ENCODE measurements around the gene APBB2.
A peak's percentile ranks its signal among the peaks of the same experiment; 100 is the strongest.

The APBB2 gene

DNA sequence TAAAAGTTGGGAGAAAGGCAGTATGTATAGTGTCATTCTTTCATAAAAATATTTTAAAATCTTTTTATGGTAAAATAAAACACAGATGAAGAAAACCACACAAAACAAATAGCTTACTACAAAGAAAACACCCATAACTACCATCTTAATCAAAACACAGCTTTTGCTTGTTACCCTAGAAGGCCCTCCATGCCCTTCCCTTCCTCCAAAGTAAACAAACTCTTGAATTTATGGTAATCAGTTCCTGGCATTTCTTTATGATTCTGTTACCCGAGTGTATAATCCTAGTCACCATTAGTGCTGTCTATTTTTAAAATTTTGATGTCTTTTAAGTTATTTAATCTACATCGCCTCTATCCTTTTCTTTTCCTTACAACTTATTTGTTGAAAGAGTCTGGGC, 170.9 kb downstream of the APBB2 start:
- no peak for ATAC-seq

DNA sequence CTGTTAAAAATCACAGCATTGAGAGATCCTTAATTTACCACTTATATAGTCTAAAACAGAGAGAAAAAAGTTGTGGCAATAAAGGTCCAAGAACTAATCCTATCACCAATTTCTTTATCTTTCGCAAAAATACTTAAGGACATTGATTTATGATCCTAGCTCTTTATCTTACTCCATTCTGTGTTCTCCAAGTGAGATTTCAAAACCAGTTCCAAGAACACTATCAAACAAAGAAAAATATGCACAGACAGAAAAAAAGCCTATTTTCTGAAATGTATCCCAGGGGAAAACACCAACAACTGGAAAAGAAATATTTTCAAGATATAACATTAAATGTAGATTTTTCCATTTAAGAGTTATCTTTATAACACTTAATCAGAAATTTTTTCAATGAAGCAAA, 172.8 kb downstream of the APBB2 start:
- ATAC-seq = no peak
- TF ChIP-seq ARNTL (CRISPR knock-in tag; IDR thresholded peaks at IDR 0.05; ENCODE audit: borderline replicate concordance, low read depth) = no peak

More for the DNA sequence above, 170.9 kb downstream of the APBB2 start:
- TF ChIP-seq ISL1 (CRISPR knock-in tag; IDR thresholded peaks at IDR 0.05) (no peak), ZFP30 (CRISPR knock-in tag; IDR thresholded peaks at IDR 0.05) (no peak), ZNF70 (CRISPR knock-in tag; IDR thresholded peaks at IDR 0.05) (no peak), ZC3H10 (CRISPR knock-in tag; IDR thresholded peaks at IDR 0.05) (no peak), ARNTL (CRISPR knock-in tag; IDR thresholded peaks at IDR 0.05; ENCODE audit: borderline replicate concordance, low read depth) (no peak), CREB5 (CRISPR knock-in tag; IDR thresholded peaks at IDR 0.05; ENCODE audit: low read depth) (no peak), OSR1 (CRISPR knock-in tag; IDR thresholded peaks at IDR 0.05) (no peak), TOX (CRISPR knock-in tag; IDR thresholded peaks at IDR 0.05; ENCODE audit: borderline replicate concordance) (no peak)

DNA sequence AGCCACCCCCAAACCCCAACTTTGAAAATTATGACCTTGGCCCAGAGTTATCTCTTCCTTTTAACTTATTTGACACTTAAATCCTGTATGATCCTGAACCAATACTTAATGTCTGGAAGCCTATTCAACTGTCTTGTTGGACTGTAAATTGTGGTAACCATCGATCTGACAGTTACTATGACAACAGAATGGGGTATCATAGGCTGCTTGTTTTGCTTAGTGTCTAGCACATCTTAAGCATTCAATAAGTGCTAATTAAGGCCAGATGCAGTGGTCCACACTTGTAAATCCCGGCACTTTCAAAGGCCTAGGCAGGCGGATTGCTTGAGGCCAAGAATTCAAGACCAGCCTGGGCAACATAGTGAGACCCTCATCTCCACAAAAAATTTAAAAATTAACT, 175.0 kb downstream of the APBB2 start:
- ATAC-seq = no peak
- TF ChIP-seq SNAI2 (CRISPR knock-in tag; IDR thresholded peaks at IDR 0.05) (no peak), TOX (CRISPR knock-in tag; IDR thresholded peaks at IDR 0.05; ENCODE audit: borderline replicate concordance) (no peak), BACH2 (CRISPR knock-in tag; IDR thresholded peaks at IDR 0.05; ENCODE audit: borderline replicate concordance) (no peak), TSHZ2 (CRISPR knock-in tag; IDR thresholded peaks at IDR 0.05) (no peak), CSRNP3 (CRISPR knock-in tag; IDR thresholded peaks at IDR 0.05) (no peak), ZFP30 (CRISPR knock-in tag; IDR thresholded peaks at IDR 0.05) (no peak), ZNF8 (CRISPR knock-in tag; IDR thresholded peaks at IDR 0.05) (no peak), ZNF70 (CRISPR knock-in tag; IDR thresholded peaks at IDR 0.05) (no peak)

DNA sequence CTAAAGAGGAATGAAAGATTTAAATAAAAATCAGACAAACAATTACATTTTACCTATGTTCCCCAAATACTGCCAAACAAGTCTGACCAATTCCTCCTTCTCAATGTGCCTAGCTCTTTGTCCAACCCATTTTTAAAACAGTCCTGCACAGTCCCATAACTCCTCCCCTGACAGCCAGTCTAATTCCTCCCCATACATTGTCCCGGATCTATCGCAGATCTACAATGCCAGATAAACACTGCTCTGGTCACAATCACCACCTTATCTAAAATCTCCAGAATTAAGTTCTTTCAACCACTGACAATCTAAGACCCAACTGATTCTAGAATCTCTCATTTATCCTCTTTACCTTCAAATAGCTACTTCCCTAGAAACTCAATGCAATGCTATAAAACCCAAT, 176.0 kb downstream of the APBB2 start:
- TF ChIP-seq CREB5 (CRISPR knock-in tag; IDR thresholded peaks at IDR 0.05; ENCODE audit: low read depth) (no peak), TCF4 (CRISPR knock-in tag; IDR thresholded peaks at IDR 0.05; ENCODE audit: borderline replicate concordance) (peak; percentile 11; the same call in 1 of the 2 replicates)

GRCh38 chr4:41029098-41029497, 185.2 kb downstream of the APBB2 start:
- no peak for ATAC-seq
- TF ChIP-seq PPARA (CRISPR knock-in tag; IDR thresholded peaks at IDR 0.05; ENCODE audit: borderline replicate concordance) (no peak), ZNF565 (CRISPR knock-in tag; conservative IDR thresholded peaks at IDR 0.05; ENCODE audit: low read depth) (no peak), BACH2 (CRISPR knock-in tag; IDR thresholded peaks at IDR 0.05; ENCODE audit: borderline replicate concordance) (no peak), ZNF70 (CRISPR knock-in tag; IDR thresholded peaks at IDR 0.05) (no peak)

More for the DNA sequence above, 176.0 kb downstream of the APBB2 start:
- no peak for ATAC-seq

DNA sequence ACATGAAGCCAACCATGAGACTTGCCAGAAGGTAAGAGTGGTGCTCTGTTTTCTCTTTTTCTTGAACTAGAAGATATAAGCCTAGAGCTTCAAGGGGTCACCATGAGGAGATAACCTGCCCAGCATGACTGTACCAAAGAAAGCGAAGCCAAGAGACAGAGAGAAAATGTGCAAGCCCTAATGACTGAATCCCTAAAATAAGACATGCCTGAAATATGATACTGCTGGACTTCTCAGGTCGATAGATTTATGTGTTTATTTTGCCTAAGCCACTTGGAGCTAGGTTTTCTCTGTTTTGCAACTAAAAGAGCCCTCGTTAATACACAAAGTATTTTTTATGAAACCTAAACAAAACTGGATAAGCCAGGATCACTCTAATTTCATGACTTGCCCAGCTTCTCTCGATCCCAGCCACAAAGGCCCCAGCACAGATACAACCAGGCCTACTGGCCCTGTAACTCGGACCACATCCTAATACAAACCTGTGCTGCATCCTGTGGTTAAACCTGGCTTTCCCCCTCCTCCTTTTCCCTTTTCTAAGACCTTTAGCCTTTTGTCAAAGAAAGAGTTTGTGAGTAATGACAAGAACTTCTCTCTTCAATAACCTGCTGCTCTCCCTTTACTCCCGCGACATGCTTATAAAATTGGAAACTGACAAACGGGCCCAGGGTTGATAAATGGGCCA, 185.8 kb downstream of the APBB2 start:
- TF ChIP-seq RARB (CRISPR knock-in tag; IDR thresholded peaks at IDR 0.05) (no peak), ISL1 (CRISPR knock-in tag; IDR thresholded peaks at IDR 0.05) (no peak), ZFP30 (CRISPR knock-in tag; IDR thresholded peaks at IDR 0.05) (no peak), ZC3H10 (CRISPR knock-in tag; IDR thresholded peaks at IDR 0.05) (no peak), PPARA (CRISPR knock-in tag; IDR thresholded peaks at IDR 0.05; ENCODE audit: borderline replicate concordance) (no peak), TCF4 (CRISPR knock-in tag; IDR thresholded peaks at IDR 0.05; ENCODE audit: borderline replicate concordance) (no peak), BACH2 (CRISPR knock-in tag; IDR thresholded peaks at IDR 0.05; ENCODE audit: borderline replicate concordance) (no peak), TOX (CRISPR knock-in tag; IDR thresholded peaks at IDR 0.05; ENCODE audit: borderline replicate concordance) (no peak), TSHZ2 (CRISPR knock-in tag; IDR thresholded peaks at IDR 0.05) (no peak)
- TF ChIP-seq, protein P1, sequence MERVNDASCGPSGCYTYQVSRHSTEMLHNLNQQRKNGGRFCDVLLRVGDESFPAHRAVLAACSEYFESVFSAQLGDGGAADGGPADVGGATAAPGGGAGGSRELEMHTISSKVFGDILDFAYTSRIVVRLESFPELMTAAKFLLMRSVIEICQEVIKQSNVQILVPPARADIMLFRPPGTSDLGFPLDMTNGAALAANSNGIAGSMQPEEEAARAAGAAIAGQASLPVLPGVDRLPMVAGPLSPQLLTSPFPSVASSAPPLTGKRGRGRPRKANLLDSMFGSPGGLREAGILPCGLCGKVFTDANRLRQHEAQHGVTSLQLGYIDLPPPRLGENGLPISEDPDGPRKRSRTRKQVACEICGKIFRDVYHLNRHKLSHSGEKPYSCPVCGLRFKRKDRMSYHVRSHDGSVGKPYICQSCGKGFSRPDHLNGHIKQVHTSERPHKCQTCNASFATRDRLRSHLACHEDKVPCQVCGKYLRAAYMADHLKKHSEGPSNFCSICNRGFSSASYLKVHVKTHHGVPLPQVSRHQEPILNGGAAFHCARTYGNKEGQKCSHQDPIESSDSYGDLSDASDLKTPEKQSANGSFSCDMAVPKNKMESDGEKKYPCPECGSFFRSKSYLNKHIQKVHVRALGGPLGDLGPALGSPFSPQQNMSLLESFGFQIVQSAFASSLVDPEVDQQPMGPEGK (CRISPR knock-in tag; IDR thresholded peaks at IDR 0.05; ENCODE audit: borderline replicate concordance) = no peak
- no peak for ATAC-seq

All from SK-N-SH treated with all-trans-retinoic acid at 6 μM for 48 hours (cell line).